Heart left ventricle (tissue), 13 donors: ENCODE measurements around the gene KRTAP1-4.

Experiments used
- CTCF ChIP-seq, 12 donors: fragments of 200-600 bp; sonication (generic) in 4 of 12; IDR thresholded peaks; one replicate each; pipeline versions ENCODE4 v1.5.0 to v1.8.0; 2018 to 2022; ENCODE audit warnings: antibody characterized with exemption in 12 of 12, mild to moderate bottlenecking in 5 of 12
- POLR2A ChIP-seq, 2 donors: fragments of 450-650 bp; IDR thresholded peaks; one replicate each; pipeline ENCODE4 v1.6.1; 2017; ENCODE audit warnings: antibody characterized with exemption in 2 of 2, mild to moderate bottlenecking in 2 of 2, moderate library complexity in 2 of 2
- donor health status: ischemic (EF 13 %, LVEDD 7.1; RV severe dilation, severe dysfunction).
- donor health status: DM: no; HTN: yes; CAD: no.
- donor health status: DM: no; HTN: no; CAD: no.
- donor health status: ischemic (EF 25% LVEDD 6.9; RV normal size, moderate dysfunction).
- donor health status: ischemic (EF 25% LVEDD 5.7; RV mildly dilated, moderate dysfunction).
- donor health status: ischemic (EF 35%, LVEDD 5.7; RV mildly dilated, moderate dysfunction).
- donor health status: nonischemic (EF 11% LVEDD 7.7; RV severe dilation, severe dysfunction).
- donor health status: DM: yes; HTN: yes; CAD: no.
- donor health status: PGD.
- donor health status: ischemic (EF 29% LVEDD 5.4; RV normal size, mild dysfunction).
- donor health status: nonischemic (EF 23%, LVEDD 6.1; RV moderate dilation, normal function).

- TF ChIP-seq CTCF (IDR thresholded peaks at IDR 0.05) (no peak), POLR2A (IDR thresholded peaks at IDR 0.05) (no peak)
Observed at GRCh38 chr17:40996829-40997228, 33.2 kb downstream of the KRTAP1-4 start.
